Sigmoid colon (tissue), 4 donors: Measurements from ENCODE around the gene B4GALT6.

Experiments used
- POLR2A ChIP-seq, 2 donors: fragments of 450-650 bp; IDR thresholded peaks; one replicate each; pipeline ENCODE4 v1.6.1; 2016; ENCODE audit warnings: antibody characterized with exemption in 2 of 2, mild to moderate bottlenecking in 2 of 2, moderate library complexity in 2 of 2
- POLR2AphosphoS5 ChIP-seq, 4 donors: sonication (generic); formaldehyde crosslinking; IDR thresholded peaks; one replicate each; pipeline ENCODE4 v1.6.1; 2017; ENCODE audit warnings: antibody characterized with exemption in 4 of 4
- TF ChIP-seq, protein P1 (sequence below), 4 experiments: fragments of 450-650 bp in 3 of 4; fragments of 200-600 bp in 1 of 4; IDR thresholded peaks; one replicate each; pipeline ENCODE4 v1.5.1; 2016 to 2019; ENCODE audit warnings: antibody characterized with exemption in 4 of 4, mild to moderate bottlenecking in 3 of 4, moderate library complexity in 2 of 4

DNA sequence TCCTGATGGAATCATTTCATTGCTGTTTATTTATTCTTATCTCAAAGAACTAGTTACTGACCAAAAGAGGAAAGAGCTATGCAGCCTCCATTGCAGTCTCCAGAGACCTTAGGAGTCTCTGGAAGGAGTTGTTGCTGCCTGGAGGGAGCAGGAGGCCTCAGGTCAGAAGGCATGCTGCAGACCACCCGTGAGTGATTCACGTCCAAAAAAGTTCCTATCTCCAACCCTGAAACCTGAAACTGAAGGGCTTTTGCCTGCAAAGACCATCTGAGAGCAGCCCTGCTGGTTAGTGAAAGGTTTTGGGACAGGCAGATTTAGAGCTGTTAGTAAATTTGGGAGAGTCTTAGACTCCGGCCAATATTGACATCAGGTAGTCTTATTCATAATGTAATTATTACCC is 47.2 kb upstream of the B4GALT6 start:
- TF ChIP-seq POLR2A (IDR thresholded peaks at IDR 0.05) (no peak), POLR2AphosphoS5 (IDR thresholded peaks at IDR 0.05) (no peak)
- TF ChIP-seq, protein P1, sequence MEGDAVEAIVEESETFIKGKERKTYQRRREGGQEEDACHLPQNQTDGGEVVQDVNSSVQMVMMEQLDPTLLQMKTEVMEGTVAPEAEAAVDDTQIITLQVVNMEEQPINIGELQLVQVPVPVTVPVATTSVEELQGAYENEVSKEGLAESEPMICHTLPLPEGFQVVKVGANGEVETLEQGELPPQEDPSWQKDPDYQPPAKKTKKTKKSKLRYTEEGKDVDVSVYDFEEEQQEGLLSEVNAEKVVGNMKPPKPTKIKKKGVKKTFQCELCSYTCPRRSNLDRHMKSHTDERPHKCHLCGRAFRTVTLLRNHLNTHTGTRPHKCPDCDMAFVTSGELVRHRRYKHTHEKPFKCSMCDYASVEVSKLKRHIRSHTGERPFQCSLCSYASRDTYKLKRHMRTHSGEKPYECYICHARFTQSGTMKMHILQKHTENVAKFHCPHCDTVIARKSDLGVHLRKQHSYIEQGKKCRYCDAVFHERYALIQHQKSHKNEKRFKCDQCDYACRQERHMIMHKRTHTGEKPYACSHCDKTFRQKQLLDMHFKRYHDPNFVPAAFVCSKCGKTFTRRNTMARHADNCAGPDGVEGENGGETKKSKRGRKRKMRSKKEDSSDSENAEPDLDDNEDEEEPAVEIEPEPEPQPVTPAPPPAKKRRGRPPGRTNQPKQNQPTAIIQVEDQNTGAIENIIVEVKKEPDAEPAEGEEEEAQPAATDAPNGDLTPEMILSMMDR (IDR thresholded peaks at IDR 0.05), result no peak
